HEK293 (cell line): ENCODE results near the gene ARHGAP32.

Experiments
- CTCF ChIA-PET: fragments of 350-600 bp; formaldehyde crosslinking; extraction: SDS; loops from one replicate; lab custom pipeline; 2021; ENCODE audit warnings: antibody characterized with exemption; lab: Yijun Ruan, JAX
- POLR2A ChIA-PET: fragments of 300-600 bp; formaldehyde crosslinking; extraction: SDS; loops from one replicate; lab custom pipeline; 2020; ENCODE audit warnings: antibody characterized with exemption, inconsistent platforms; lab: Yijun Ruan, JAX
- H3K27ac ChIP-seq: fragments of 200-500 bp; sonication (Bioruptor generic); 2 replicates; pipeline ENCODE4 v1.5.1; 2014; ENCODE audit warnings: low read depth, low read length, control low read depth, inconsistent platforms; ENCODE audit errors: extremely low read depth
- H3K36me3 ChIP-seq, 2 experiments: fragments of 200-500 bp in 1 of 2; sonication (Bioruptor generic) in 1 of 2; 1 replicate in 1 of 2; 2 replicates in 1 of 2; pipeline ENCODE4 v1.5.1; 2014 to 2017; ENCODE audit warnings: inconsistent platforms in 2 of 2, low read length in 2 of 2; ENCODE audit not compliant: control insufficient read depth in 2 of 2, insufficient read depth in 1 of 2
- H3K4me1 ChIP-seq: fragments of 200-500 bp; sonication (Bioruptor generic); 2 replicates; pipeline ENCODE4 v1.5.1; 2014; ENCODE audit warnings: mild to moderate bottlenecking, low read length, inconsistent platforms; ENCODE audit not compliant: control insufficient read depth, insufficient read depth
- H3K4me3 ChIP-seq: 2 replicates; pipeline ENCODE4 v1.5.1; 2011; ENCODE audit warnings: low read depth, mild to moderate bottlenecking, control low read depth, low read length, moderate library complexity
- H3K9me3 ChIP-seq: fragments of 200-500 bp; sonication (Bioruptor generic); 2 replicates; pipeline ENCODE4 v1.5.1; 2014; ENCODE audit warnings: low read depth, low read length, inconsistent platforms; ENCODE audit not compliant: control insufficient read depth, insufficient read depth
- CTCF ChIP-seq: fragments of 450-650 bp; formaldehyde crosslinking; IDR thresholded peaks from 2 replicates; pipeline ENCODE4 v1.5.1; 2016; ENCODE audit warnings: missing biosample characterization, missing genetic modification characterization
- FEZF1 ChIP-seq: fragments of 450-650 bp; formaldehyde crosslinking; IDR thresholded peaks from 2 replicates; pipeline ENCODE4 v1.5.1; 2016; ENCODE audit warnings: missing biosample characterization, missing genetic modification characterization
- ZIC2 ChIP-seq: fragments of 450-650 bp; formaldehyde crosslinking; IDR thresholded peaks from 2 replicates; pipeline ENCODE4 v1.5.1; 2016; ENCODE audit warnings: missing biosample characterization, missing genetic modification characterization
- ZNF239 ChIP-seq: fragments of 450-650 bp; formaldehyde crosslinking; IDR thresholded peaks from 2 replicates; pipeline ENCODE4 v1.5.1; 2016; ENCODE audit warnings: missing biosample characterization, missing genetic modification characterization
- ZNF274 ChIP-seq, 2 experiments: fragments of 200-500 bp in 1 of 2; fragments of 450-650 bp in 1 of 2; sonication (Bioruptor generic) in 1 of 2; formaldehyde crosslinking in 1 of 2; IDR thresholded peaks; 2 replicates each; pipeline versions ENCODE4 v1.5.1 to v1.6.1; 2014 to 2016; ENCODE audit warnings: borderline replicate concordance in 1 of 2, inconsistent platforms in 1 of 2, low read length in 1 of 2, missing biosample characterization in 1 of 2, missing genetic modification characterization in 1 of 2
- ZNF404 ChIP-seq: fragments of 450-650 bp; formaldehyde crosslinking; IDR thresholded peaks from 2 replicates; pipeline ENCODE4 v1.5.1; 2017; ENCODE audit warnings: missing biosample characterization, missing genetic modification characterization
- ZNF544 ChIP-seq: fragments of 450-650 bp; formaldehyde crosslinking; IDR thresholded peaks from 2 replicates; pipeline ENCODE4 v1.5.0; 2017; ENCODE audit warnings: missing biosample characterization, missing genetic modification characterization
- ZNF704 ChIP-seq: fragments of 450-650 bp; formaldehyde crosslinking; IDR thresholded peaks from 2 replicates; pipeline ENCODE4 v1.5.1; 2016; ENCODE audit warnings: missing biosample characterization, missing genetic modification characterization
- ZNF792 ChIP-seq: fragments of 450-650 bp; formaldehyde crosslinking; IDR thresholded peaks from 2 replicates; pipeline ENCODE4 v1.5.1; 2016; ENCODE audit warnings: missing biosample characterization, missing genetic modification characterization
- ZSCAN4 ChIP-seq: fragments of 450-650 bp; formaldehyde crosslinking; IDR thresholded peaks from 2 replicates; pipeline ENCODE4 v1.5.1; 2017; ENCODE audit warnings: missing biosample characterization, missing genetic modification characterization
- TF ChIP-seq, protein P1 (sequence below): fragments of 450-650 bp; formaldehyde crosslinking; IDR thresholded peaks from 2 replicates; pipeline ENCODE4 v1.5.1; 2017; ENCODE audit warnings: missing biosample characterization, mild to moderate bottlenecking, missing genetic modification characterization, moderate library complexity
- TF ChIP-seq, protein P2 (sequence below): fragments of 450-650 bp; formaldehyde crosslinking; IDR thresholded peaks from 2 replicates; pipeline ENCODE4 v1.5.1; 2016; ENCODE audit warnings: missing biosample characterization, missing genetic modification characterization

ARHGAP32 gene

GRCh38 chr11:128955636-128956035 lies 236.5 kb downstream of the ARHGAP32 start:
- Histone ChIP-seq H3K9me3 (no peaks in the 10 kb centered on the region), H3K4me1 (no peaks in the 10 kb centered on the region), H3K36me3 (no peaks in the 10 kb centered on the region), H3K27ac (no peak overlapping the region), H3K4me3 (no peak overlapping the region)
- TF ChIP-seq ZNF544 (tag by site-specific recombination) (no peak), ZNF792 (tag by site-specific recombination) (no peak), ZNF404 (tag by site-specific recombination) (no peak), ZIC2 (tag by site-specific recombination) (no peak)
- TF ChIP-seq, protein P1, sequence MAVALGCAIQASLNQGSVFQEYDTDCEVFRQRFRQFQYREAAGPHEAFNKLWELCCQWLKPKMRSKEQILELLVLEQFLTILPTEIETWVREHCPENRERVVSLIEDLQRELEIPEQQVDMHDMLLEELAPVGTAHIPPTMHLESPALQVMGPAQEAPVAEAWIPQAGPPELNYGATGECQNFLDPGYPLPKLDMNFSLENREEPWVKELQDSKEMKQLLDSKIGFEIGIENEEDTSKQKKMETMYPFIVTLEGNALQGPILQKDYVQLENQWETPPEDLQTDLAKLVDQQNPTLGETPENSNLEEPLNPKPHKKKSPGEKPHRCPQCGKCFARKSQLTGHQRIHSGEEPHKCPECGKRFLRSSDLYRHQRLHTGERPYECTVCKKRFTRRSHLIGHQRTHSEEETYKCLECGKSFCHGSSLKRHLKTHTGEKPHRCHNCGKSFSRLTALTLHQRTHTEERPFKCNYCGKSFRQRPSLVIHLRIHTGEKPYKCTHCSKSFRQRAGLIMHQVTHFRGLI (tag by site-specific recombination) = no peak
- ChIA-PET CTCF (interaction anchor here (0.5 to 18.1 kb wide), 12 partner anchors 8 to 783 kb away, joined by 3 to 556 read pairs (median 4); partner anchors contain the start of gene KCNJ5), POLR2A (no interaction called here)

DNA sequence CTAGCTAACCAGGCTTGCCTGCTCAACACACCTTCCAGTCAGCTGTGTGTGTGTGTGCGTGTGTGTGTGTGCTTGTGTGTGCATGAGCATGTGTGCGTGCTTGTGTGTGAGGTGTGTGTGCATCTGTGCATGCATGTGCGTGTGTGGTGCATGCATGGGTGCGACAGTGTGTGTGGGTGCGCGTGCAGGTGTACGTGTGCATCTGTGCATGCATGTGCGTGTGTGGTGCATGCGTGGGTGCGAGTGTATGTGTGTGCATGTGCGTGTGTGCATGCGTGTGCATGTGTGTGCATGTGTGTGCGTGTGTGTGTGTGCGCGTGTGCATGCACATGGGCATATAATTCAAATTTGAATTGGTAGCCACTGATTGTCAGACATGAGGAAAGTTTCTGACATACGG lies 239.0 kb downstream of the ARHGAP32 start:
- Histone ChIP-seq H3K27ac (no peak overlapping the region), H3K9me3 (no peaks in the 10 kb centered on the region), H3K36me3 (no peaks in the 10 kb centered on the region), H3K4me3 (no peak overlapping the region), H3K4me1 (no peaks in the 10 kb centered on the region)
- CTCF ChIA-PET = interaction anchor here (0.7 to 18.1 kb wide), 2 partner anchors 32 to 65 kb away, joined by 5 to 556 read pairs; partner anchors contain the start of gene KCNJ5
- POLR2A ChIA-PET = no interaction called here
- peak; percentile 98 for TF ChIP-seq ZSCAN4 (tag by site-specific recombination)
- no peak for TF ChIP-seq ZNF704

DNA sequence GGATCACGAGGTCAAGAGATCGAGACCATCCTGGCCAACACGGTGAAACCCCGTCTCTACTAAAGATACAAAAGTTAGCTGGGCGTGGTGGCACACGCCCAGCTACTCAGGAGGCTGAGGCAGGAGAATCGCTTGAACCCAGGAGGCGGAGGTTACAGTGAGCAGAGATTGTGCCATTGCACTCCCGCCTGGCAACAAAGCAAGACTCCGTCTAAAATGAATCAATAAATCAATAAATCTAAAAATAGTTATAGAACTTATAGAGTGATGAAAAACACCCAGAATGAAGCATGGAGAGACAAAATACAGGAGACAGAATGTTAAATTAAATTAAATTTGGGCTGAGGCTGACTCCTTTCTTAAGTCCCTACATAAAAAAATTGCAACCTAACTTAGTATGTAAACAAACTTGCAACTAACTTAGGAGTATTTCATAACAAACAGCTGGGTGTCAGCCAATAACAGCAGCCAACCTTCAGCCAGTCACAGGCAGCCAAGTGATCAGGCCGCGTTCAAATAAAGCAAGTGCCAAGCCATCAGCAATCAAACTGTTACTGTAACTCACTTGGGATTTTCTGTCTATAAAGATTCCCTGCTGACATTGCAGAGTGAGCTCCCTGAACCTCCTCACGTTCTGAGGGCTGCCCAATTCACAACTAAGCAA lies 242.2 kb downstream of the ARHGAP32 start:
- Histone ChIP-seq H3K27ac (no peak overlapping the region), H3K9me3 (no peaks in the 10 kb centered on the region), H3K4me3 (no peak overlapping the region), H3K36me3 (no peaks in the 10 kb centered on the region), H3K4me1 (no peaks in the 10 kb centered on the region)
- no peak for TF ChIP-seq ZNF274 (IDR thresholded peaks at IDR 0.05; ENCODE audit: low read length)
- TF ChIP-seq ZNF274 (tag by site-specific recombination; IDR thresholded peaks at IDR 0.05; ENCODE audit: borderline replicate concordance) = no peak
- peak; percentile 31; the same call in 1 of the 2 replicates for TF ChIP-seq FEZF1 (tag by site-specific recombination)
- CTCF ChIA-PET = interaction anchor here (1.1 to 18.1 kb wide), 2 partner anchors 62 to 120 kb away, joined by 3 to 556 read pairs; partner anchors contain the start of gene KCNJ5
- POLR2A ChIA-PET = no interaction called here

DNA sequence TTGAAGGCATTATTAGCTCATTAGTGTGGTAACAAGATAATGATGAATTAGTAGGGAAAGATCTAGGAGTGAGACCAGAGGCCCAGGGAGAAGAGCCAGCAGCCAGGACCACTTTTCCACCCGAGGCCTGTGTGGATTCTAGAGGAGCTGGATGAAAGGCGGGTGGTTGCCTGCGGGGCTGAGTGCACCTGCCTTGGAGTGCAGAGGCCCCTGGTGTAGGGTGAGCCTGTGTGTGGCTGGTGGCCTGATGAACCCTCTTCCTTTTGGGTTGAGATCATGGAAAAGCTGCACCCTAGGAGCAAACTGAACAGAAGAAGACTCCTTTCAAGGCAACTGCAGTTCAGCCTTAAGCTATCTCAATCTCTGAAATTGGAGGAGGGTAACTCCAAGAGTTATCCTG lies 243.5 kb downstream of the ARHGAP32 start:
- H3K9me3 ChIP-seq = no peaks in the 10 kb centered on the region

More for the DNA sequence above, 243.5 kb downstream of the ARHGAP32 start:
- ChIA-PET CTCF (interaction anchor here (0.5 to 18.1 kb wide), 7 partner anchors 8 to 777 kb away, joined by 3 to 556 read pairs (median 3); partner anchors contain the start of gene KCNJ5), POLR2A (no interaction called here)
- H3K4me3 ChIP-seq = no peak overlapping the region
- no peaks in the 10 kb centered on the region for H3K4me1 ChIP-seq
- TF ChIP-seq CTCF (tag by site-specific recombination) (peak; percentile 24; the same call in 1 of the 2 replicates), ZNF239 (tag by site-specific recombination) (no peak)
- TF ChIP-seq, protein P2, sequence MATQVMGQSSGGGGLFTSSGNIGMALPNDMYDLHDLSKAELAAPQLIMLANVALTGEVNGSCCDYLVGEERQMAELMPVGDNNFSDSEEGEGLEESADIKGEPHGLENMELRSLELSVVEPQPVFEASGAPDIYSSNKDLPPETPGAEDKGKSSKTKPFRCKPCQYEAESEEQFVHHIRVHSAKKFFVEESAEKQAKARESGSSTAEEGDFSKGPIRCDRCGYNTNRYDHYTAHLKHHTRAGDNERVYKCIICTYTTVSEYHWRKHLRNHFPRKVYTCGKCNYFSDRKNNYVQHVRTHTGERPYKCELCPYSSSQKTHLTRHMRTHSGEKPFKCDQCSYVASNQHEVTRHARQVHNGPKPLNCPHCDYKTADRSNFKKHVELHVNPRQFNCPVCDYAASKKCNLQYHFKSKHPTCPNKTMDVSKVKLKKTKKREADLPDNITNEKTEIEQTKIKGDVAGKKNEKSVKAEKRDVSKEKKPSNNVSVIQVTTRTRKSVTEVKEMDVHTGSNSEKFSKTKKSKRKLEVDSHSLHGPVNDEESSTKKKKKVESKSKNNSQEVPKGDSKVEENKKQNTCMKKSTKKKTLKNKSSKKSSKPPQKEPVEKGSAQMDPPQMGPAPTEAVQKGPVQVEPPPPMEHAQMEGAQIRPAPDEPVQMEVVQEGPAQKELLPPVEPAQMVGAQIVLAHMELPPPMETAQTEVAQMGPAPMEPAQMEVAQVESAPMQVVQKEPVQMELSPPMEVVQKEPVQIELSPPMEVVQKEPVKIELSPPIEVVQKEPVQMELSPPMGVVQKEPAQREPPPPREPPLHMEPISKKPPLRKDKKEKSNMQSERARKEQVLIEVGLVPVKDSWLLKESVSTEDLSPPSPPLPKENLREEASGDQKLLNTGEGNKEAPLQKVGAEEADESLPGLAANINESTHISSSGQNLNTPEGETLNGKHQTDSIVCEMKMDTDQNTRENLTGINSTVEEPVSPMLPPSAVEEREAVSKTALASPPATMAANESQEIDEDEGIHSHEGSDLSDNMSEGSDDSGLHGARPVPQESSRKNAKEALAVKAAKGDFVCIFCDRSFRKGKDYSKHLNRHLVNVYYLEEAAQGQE (tag by site-specific recombination) = no peak
- H3K36me3 ChIP-seq = no peaks in the 10 kb centered on the region
- H3K27ac ChIP-seq = no peak overlapping the region
